Loucy (cell line): Measurements from ENCODE around the gene MED13L.

Experiments used
- H2AFZ ChIP-seq: fragments of 200-600 bp; sonication (generic); 2 replicates; pipeline ENCODE4 v1.6.0; 2016; ENCODE audit warnings: antibody characterized with exemption, mild to moderate bottlenecking, low read length, moderate library complexity
- H3F3A ChIP-seq: fragments of 200-600 bp; 2 replicates; pipeline ENCODE4 v1.6.0; 2016; ENCODE audit warnings: antibody characterized with exemption, low read depth, mild to moderate bottlenecking
- H3K27me3 ChIP-seq: fragments of 200-600 bp; sonication (generic); 2 replicates; pipeline ENCODE4 v1.6.1; 2014; ENCODE audit warnings: low read length, mild to moderate bottlenecking; ENCODE audit not compliant: insufficient read depth, poor library complexity, severe bottlenecking
- H3K36me3 ChIP-seq: fragments of 200-600 bp; sonication (generic); 2 replicates; pipeline ENCODE4 v1.6.1; 2016; ENCODE audit warnings: low read length; ENCODE audit not compliant: insufficient read depth
- H3K4me1 ChIP-seq: fragments of 200-600 bp; sonication (generic); 2 replicates; pipeline ENCODE4 v1.5.1; 2014; ENCODE audit warnings: low read length, mild to moderate bottlenecking; ENCODE audit not compliant: insufficient read depth, poor library complexity, severe bottlenecking
- H3K4me2 ChIP-seq: fragments of 200-600 bp; sonication (generic); 2 replicates; pipeline ENCODE4 v1.6.0; 2014; ENCODE audit warnings: antibody characterized with exemption, low read length, low read depth, mild to moderate bottlenecking; ENCODE audit not compliant: poor library complexity, severe bottlenecking
- H3K4me3 ChIP-seq: fragments of 200-600 bp; sonication (generic); 2 replicates; pipeline ENCODE4 v1.5.1; 2014; ENCODE audit warnings: low read length, mild to moderate bottlenecking, mixed read lengths; ENCODE audit not compliant: poor library complexity, severe bottlenecking
- H3K79me2 ChIP-seq: fragments of 200-600 bp; sonication (generic); 2 replicates; pipeline ENCODE4 v1.6.1; 2014; ENCODE audit warnings: low read length; ENCODE audit not compliant: insufficient read depth
- H3K9ac ChIP-seq: fragments of 200-600 bp; sonication (generic); 2 replicates; pipeline ENCODE4 v1.6.0; 2014; ENCODE audit warnings: mild to moderate bottlenecking, low read depth, low read length, moderate library complexity; ENCODE audit not compliant: poor library complexity, severe bottlenecking
- H3K9me2 ChIP-seq: fragments of 200-600 bp; sonication (generic); replicated peaks from 2 replicates; pipeline ENCODE4 v1.6.1; 2016; ENCODE audit warnings: low read depth, low read length, mixed read lengths
- H3K9me3 ChIP-seq: fragments of 200-600 bp; sonication (generic); 2 replicates; pipeline ENCODE4 v1.6.1; 2014; ENCODE audit warnings: mild to moderate bottlenecking, antibody characterized with exemption, low read length, low read depth; ENCODE audit not compliant: insufficient read depth
- H4K20me1 ChIP-seq: fragments of 200-600 bp; sonication (generic); 2 replicates; pipeline ENCODE4 v1.6.0; 2014; ENCODE audit warnings: antibody characterized with exemption, low read length, mild to moderate bottlenecking; ENCODE audit not compliant: insufficient read depth, poor library complexity, severe bottlenecking
- CTCF ChIP-seq: fragments of 200-600 bp; sonication (generic); conservative IDR thresholded peaks from 2 replicates; pipeline ENCODE4 v1.5.1; 2014; ENCODE audit warnings: mild to moderate bottlenecking, antibody characterized with exemption, low read length
- EZH2phosphoT487 ChIP-seq: fragments of 200-600 bp; IDR thresholded peaks from 2 replicates; pipeline ENCODE4 v1.6.1; 2018; ENCODE audit warnings: antibody characterized with exemption, mild to moderate bottlenecking, moderate library complexity, borderline replicate concordance

The MED13L gene

GRCh38 chr12:115973066-115973465 lies 304.4 kb downstream of the MED13L start:
- no peaks in the 10 kb centered on the region for H4K20me1 ChIP-seq
- TF ChIP-seq CTCF (no peak), EZH2phosphoT487 (no peak)
- H3K36me3 ChIP-seq: peaks cover 52% of the 10 kb centered on the region
- no peaks in the 10 kb centered on the region for H3K27me3 ChIP-seq
- no peak overlapping the region for H3K9ac ChIP-seq
- no peak overlapping the region for H3K4me3 ChIP-seq
- no peaks in the 10 kb centered on the region for H3K9me3 ChIP-seq
- H3K4me1 ChIP-seq: peaks cover 25% of the 10 kb centered on the region
- H3F3A ChIP-seq: no peaks in the 10 kb centered on the region
- H2AFZ ChIP-seq: no peak overlapping the region
- H3K4me2 ChIP-seq: no peak overlapping the region
- H3K9me2 ChIP-seq: no peaks in the 10 kb centered on the region
- no peaks in the 10 kb centered on the region for H3K79me2 ChIP-seq

GRCh38 chr12:115972241-115972640 lies 305.3 kb downstream of the MED13L start:
- Histone ChIP-seq H3K36me3 (peaks cover 51% of the 10 kb centered on the region), H3K9me3 (no peaks in the 10 kb centered on the region), H3K9ac (no peak overlapping the region), H3K9me2 (no peaks in the 10 kb centered on the region), H3K79me2 (no peaks in the 10 kb centered on the region), H3K27me3 (no peaks in the 10 kb centered on the region), H3K4me1 (peaks cover 25% of the 10 kb centered on the region), H4K20me1 (no peaks in the 10 kb centered on the region), H3F3A (no peaks in the 10 kb centered on the region), H3K4me3 (no peak overlapping the region), H3K4me2 (no peak overlapping the region), H2AFZ (no peak overlapping the region)
- no peak for TF ChIP-seq EZH2phosphoT487
- no peak for TF ChIP-seq CTCF

GRCh38 chr12:115968211-115968610 lies 309.3 kb downstream of the MED13L start:
- H3K36me3 ChIP-seq: peaks cover 74% of the 10 kb centered on the region
- peaks cover 4% of the 10 kb centered on the region for H3K4me1 ChIP-seq
- no peak for TF ChIP-seq EZH2phosphoT487
- no peaks in the 10 kb centered on the region for H3F3A ChIP-seq
- no peaks in the 10 kb centered on the region for H3K27me3 ChIP-seq
- no peak overlapping the region for H3K4me2 ChIP-seq
- H3K9me3 ChIP-seq: no peaks in the 10 kb centered on the region
- H3K9ac ChIP-seq: no peak overlapping the region
- H4K20me1 ChIP-seq: no peaks in the 10 kb centered on the region
- no peaks in the 10 kb centered on the region for H3K9me2 ChIP-seq
- no peaks in the 10 kb centered on the region for H3K79me2 ChIP-seq
- no peak overlapping the region for H2AFZ ChIP-seq
- H3K4me3 ChIP-seq: no peak overlapping the region

GRCh38 chr12:115966376-115966775 lies 311.1 kb downstream of the MED13L start:
- Histone ChIP-seq H3K36me3 (peaks cover 78% of the 10 kb centered on the region), H3K9me2 (no peaks in the 10 kb centered on the region)

More at GRCh38 chr12:115966376-115966775, 311.1 kb downstream of the MED13L start:
- Histone ChIP-seq H4K20me1 (no peaks in the 10 kb centered on the region), H3K9ac (no peak overlapping the region), H3K4me2 (no peak overlapping the region), H3K27me3 (no peaks in the 10 kb centered on the region), H3F3A (no peaks in the 10 kb centered on the region), H3K4me3 (no peak overlapping the region), H3K9me3 (no peaks in the 10 kb centered on the region), H3K4me1 (no peaks in the 10 kb centered on the region), H3K79me2 (no peaks in the 10 kb centered on the region), H2AFZ (no peak overlapping the region)
- no peak for TF ChIP-seq CTCF
- no peak for TF ChIP-seq EZH2phosphoT487
